ENCODE data around the gene IL32.
"Not testable (repeated sequence)": the region's sequence is repeated elsewhere in the genome, so short reads cannot be mapped to it uniquely, and the experiment has no call there.

The IL32 gene

GRCh38 chr16:3072576-3073263 is 7.3 kb downstream of the IL32 start:
- DNase-seq, result not testable (repeated sequence)

GRCh38 chr16:3073448-3073847 is 8.0 kb downstream of the IL32 start:
- no peak for DNase-seq

- no peak for DNase-seq
Measured at GRCh38 chr16:3074860-3075522, 9.6 kb downstream of the IL32 start.

- no peak for DNase-seq
Measured at GRCh38 chr16:3075523-3075915, 10.1 kb downstream of the IL32 start.

- not testable (repeated sequence) for DNase-seq
Measured at GRCh38 chr16:3075946-3076345, 10.5 kb downstream of the IL32 start.

- no peak for DNase-seq
Measured at GRCh38 chr16:3076577-3076976, 11.1 kb downstream of the IL32 start.

GRCh38 chr16:3080024-3080423 is 14.6 kb downstream of the IL32 start:
- DNase-seq, result no peak

- DNase-seq, result not testable (repeated sequence)
Measured at GRCh38 chr16:3081957-3082356, 16.5 kb downstream of the IL32 start.

GRCh38 chr16:3083408-3083807 is 18.0 kb downstream of the IL32 start:
- DNase-seq, result not testable (repeated sequence)

GRCh38 chr16:3084491-3084890 is 19.1 kb downstream of the IL32 start:
- no peak for DNase-seq

- no peak for DNase-seq
Measured at GRCh38 chr16:3084969-3085670, 19.7 kb downstream of the IL32 start.

- no peak for DNase-seq
Measured at GRCh38 chr16:3085868-3086595, 20.6 kb downstream of the IL32 start.

GRCh38 chr16:3086596-3087242 is 21.3 kb downstream of the IL32 start:
- DNase-seq, result no peak

GRCh38 chr16:3087243-3088235 is 22.1 kb downstream of the IL32 start:
- DNase-seq, result no peak

- DNase-seq, result no peak
Measured at GRCh38 chr16:3088450-3088849, 23.0 kb downstream of the IL32 start.

- no peak for DNase-seq
Measured at GRCh38 chr16:3088925-3089716, 23.7 kb downstream of the IL32 start.

- no peak for DNase-seq
Measured at GRCh38 chr16:3089717-3090592, 24.5 kb downstream of the IL32 start.

- DNase-seq, result no peak
Measured at GRCh38 chr16:3091551-3091950, 26.1 kb downstream of the IL32 start.

GRCh38 chr16:3092501-3092941 is 27.1 kb downstream of the IL32 start:
- no peak for DNase-seq
